Measurements from ENCODE around the gene MBD3L5. TPM values are rescaled to one million over a fixed set of nuclear protein-coding genes. Genes with fewer than 3 reads are reported as not detected.
"Not testable (repeated sequence)": the region's sequence is repeated elsewhere in the genome, so short reads cannot be mapped to it uniquely, and the experiment has no call there.

MBD3L5 gene
- total RNA-seq, 2 donors from 2014 or later = not detected

- Histone ChIP-seq H3K27ac (no peak overlapping the region), H3K9me3 (no peaks in the 10 kb centered on the region), H3K4me3 (no peak overlapping the region), H3K27me3 (replicated peaks; ENCODE audit: insufficient read depth) (no peaks in the 10 kb centered on the region), H3K4me1 (ENCODE audit: control insufficient read depth in 1 of 2, low read depth in 2 of 2) (no peaks in the 10 kb centered on the region), H3K36me3 (no peaks in the 10 kb centered on the region)
- TF ChIP-seq, protein P1, sequence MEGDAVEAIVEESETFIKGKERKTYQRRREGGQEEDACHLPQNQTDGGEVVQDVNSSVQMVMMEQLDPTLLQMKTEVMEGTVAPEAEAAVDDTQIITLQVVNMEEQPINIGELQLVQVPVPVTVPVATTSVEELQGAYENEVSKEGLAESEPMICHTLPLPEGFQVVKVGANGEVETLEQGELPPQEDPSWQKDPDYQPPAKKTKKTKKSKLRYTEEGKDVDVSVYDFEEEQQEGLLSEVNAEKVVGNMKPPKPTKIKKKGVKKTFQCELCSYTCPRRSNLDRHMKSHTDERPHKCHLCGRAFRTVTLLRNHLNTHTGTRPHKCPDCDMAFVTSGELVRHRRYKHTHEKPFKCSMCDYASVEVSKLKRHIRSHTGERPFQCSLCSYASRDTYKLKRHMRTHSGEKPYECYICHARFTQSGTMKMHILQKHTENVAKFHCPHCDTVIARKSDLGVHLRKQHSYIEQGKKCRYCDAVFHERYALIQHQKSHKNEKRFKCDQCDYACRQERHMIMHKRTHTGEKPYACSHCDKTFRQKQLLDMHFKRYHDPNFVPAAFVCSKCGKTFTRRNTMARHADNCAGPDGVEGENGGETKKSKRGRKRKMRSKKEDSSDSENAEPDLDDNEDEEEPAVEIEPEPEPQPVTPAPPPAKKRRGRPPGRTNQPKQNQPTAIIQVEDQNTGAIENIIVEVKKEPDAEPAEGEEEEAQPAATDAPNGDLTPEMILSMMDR (IDR thresholded peaks at IDR 0.05) = no peak
- no peak for DNase-seq (ENCODE audit: low spot score)
- ATAC-seq (ENCODE audit: insufficient number of reproducible peaks, low FRiP score, low read depth) = no peak
Measured at GRCh38 chr19:7063339-7063738, 33.0 kb downstream of the MBD3L5 start.

GRCh38 chr19:7063764-7064418 is 33.5 kb downstream of the MBD3L5 start:
- H3K36me3 ChIP-seq = no peaks in the 10 kb centered on the region
- DNase-seq (ENCODE audit: low spot score) (no peak), ATAC-seq (ENCODE audit: insufficient number of reproducible peaks, low FRiP score, low read depth) (no peak)
- no peaks in the 10 kb centered on the region for H3K4me1 ChIP-seq (ENCODE audit: control insufficient read depth in 1 of 2, low read depth in 2 of 2)
- no peaks in the 10 kb centered on the region for H3K9me3 ChIP-seq
- H3K27me3 ChIP-seq (replicated peaks; ENCODE audit: insufficient read depth) = no peaks in the 10 kb centered on the region
- H3K27ac ChIP-seq = no peak overlapping the region
- TF ChIP-seq, protein P1 (IDR thresholded peaks at IDR 0.05) = no peak
- H3K4me3 ChIP-seq = no peak overlapping the region

DNA sequence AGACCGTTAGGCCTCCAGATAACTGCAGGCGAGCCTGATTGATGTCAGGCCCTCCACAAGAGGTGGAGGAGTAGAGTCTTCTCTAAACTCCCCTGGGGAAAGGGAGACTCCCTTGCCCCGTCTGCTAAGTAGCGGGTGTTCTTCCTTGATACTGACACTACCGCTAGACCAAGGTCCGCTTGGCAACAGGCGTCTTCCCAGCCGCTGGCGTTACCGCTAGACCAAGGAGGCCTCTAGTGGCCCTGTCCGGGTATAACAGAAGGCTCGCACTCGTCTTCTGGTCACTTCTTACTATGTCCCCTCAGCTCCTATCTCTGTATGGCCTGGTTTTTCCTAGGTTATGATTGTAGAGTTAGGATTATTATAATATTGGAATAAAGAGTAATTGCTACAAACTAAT is 36.7 kb downstream of the MBD3L5 start:
- H3K36me3 ChIP-seq; H3K27me3 ChIP-seq (replicated peaks; ENCODE audit: insufficient read depth); H3K4me3 ChIP-seq; H3K27ac ChIP-seq; DNase-seq (ENCODE audit: low spot score); H3K9me3 ChIP-seq; ATAC-seq (ENCODE audit: insufficient number of reproducible peaks, low FRiP score, low read depth): not testable (repeated sequence)
- H3K4me1 ChIP-seq (ENCODE audit: control insufficient read depth in 1 of 2, low read depth in 2 of 2) = peaks cover 4 to 11% of the 10 kb centered on the region in 2 donors

DNA sequence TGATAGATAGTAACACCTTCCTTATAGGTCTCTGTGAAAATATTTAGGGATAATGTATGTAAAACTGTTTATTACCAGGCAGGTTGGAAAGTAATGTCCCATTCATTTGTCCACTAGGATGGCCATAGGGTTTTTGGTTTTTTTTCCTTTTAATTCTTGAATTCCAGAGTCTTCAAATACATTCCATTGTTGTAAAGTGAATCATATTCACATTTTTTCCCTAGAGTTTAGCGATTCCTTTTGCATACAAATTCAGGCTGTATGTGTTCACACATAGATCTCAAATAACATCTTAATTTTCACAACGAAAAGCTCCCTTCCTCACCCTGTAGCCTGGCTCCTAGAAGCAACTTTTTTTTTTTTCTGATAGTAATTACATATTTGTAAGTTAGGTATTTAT is 37.3 kb downstream of the MBD3L5 start:
- DNase-seq (ENCODE audit: low spot score) = no peak
- H3K27me3 ChIP-seq (replicated peaks; ENCODE audit: insufficient read depth) = no peaks in the 10 kb centered on the region
- TF ChIP-seq, protein P1 (IDR thresholded peaks at IDR 0.05) = no peak

DNA sequence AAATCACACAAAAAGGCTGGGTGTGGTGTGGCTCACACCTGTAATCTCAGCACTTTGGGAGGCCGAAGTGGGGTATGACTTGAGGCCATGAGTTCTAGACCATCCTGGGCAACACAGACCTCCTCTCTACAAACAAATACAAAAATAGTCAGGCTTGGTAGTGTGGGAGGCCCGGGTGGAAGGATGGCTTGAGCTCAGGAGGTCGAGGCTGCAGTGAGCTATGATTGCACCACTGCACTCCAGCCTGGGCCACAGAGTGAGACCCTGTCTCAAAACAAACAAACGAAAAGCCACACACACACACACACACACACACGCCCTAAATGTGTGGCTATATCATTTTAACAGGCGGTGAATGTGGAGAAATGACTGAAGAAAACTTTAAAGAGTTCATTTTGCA is 38.2 kb downstream of the MBD3L5 start:
- H3K27ac ChIP-seq = peak overlapping the region in 1 of 2 donors; percentile 2
- no peak for DNase-seq (ENCODE audit: low spot score)
- no peaks in the 10 kb centered on the region for H3K27me3 ChIP-seq (replicated peaks; ENCODE audit: insufficient read depth)
- H3K36me3 ChIP-seq = peaks cover 18% of the 10 kb centered on the region
- peak overlapping the region; percentile 81 for H3K4me3 ChIP-seq
- no peak for ATAC-seq (ENCODE audit: insufficient number of reproducible peaks, low FRiP score, low read depth)
- peaks cover 4 to 11% of the 10 kb centered on the region in 2 donors for H3K4me1 ChIP-seq (ENCODE audit: control insufficient read depth in 1 of 2, low read depth in 2 of 2)
- TF ChIP-seq, protein P1 (IDR thresholded peaks at IDR 0.05) = no peak
- H3K9me3 ChIP-seq = no peaks in the 10 kb centered on the region

More for the DNA sequence above, 37.3 kb downstream of the MBD3L5 start:
- no peak overlapping the region for H3K27ac ChIP-seq
- H3K36me3 ChIP-seq = peaks cover 11% of the 10 kb centered on the region
- peaks cover 4 to 11% of the 10 kb centered on the region in 2 donors for H3K4me1 ChIP-seq (ENCODE audit: control insufficient read depth in 1 of 2, low read depth in 2 of 2)
- H3K4me3 ChIP-seq = no peak overlapping the region
- H3K9me3 ChIP-seq = no peaks in the 10 kb centered on the region
- no peak for ATAC-seq (ENCODE audit: insufficient number of reproducible peaks, low FRiP score, low read depth)

All from thoracic aorta (tissue), 2 donors.